HG03097 (cell line): Measurements from ENCODE around the gene NPIPB2.
A peak's percentile ranks its signal among the peaks of the same experiment; 100 is the strongest.
"Not testable (repeated sequence)": the region's sequence is repeated elsewhere in the genome, so short reads cannot be mapped to it uniquely, and the experiment has no call there.

Experiments
- ATAC-seq: cut with Tn5 transposase; IDR thresholded peaks from one replicate; pipeline ENCODE4 v1.9.1; 2021; ENCODE audit not compliant: unreplicated experiment, low FRiP score

The NPIPB2 gene

DNA sequence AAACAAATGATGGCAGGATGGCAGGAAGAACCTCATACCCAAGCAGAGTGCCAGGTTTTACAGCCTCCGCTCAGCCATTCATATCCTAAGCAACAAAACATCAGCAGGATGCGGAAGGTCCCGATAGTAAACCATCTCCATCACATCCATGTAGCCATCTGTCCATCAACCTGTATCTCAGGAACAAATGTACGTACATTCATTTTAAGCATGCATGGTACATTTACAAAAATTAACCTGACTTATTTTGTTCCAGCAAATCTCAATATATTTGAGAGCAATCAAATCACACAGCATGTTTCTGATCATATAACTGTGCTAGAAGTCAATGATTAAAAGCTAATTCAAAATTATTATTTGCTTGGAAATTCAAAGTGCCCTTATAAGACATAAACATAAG, at the start of gene NPIPB2:
TSS of gene NPIPB2 (minus strand) at position 101 of the 400 bp plus-strand sequence. CDS start at position 101, 0 bp downstream.
- not testable (repeated sequence) for ATAC-seq

DNA sequence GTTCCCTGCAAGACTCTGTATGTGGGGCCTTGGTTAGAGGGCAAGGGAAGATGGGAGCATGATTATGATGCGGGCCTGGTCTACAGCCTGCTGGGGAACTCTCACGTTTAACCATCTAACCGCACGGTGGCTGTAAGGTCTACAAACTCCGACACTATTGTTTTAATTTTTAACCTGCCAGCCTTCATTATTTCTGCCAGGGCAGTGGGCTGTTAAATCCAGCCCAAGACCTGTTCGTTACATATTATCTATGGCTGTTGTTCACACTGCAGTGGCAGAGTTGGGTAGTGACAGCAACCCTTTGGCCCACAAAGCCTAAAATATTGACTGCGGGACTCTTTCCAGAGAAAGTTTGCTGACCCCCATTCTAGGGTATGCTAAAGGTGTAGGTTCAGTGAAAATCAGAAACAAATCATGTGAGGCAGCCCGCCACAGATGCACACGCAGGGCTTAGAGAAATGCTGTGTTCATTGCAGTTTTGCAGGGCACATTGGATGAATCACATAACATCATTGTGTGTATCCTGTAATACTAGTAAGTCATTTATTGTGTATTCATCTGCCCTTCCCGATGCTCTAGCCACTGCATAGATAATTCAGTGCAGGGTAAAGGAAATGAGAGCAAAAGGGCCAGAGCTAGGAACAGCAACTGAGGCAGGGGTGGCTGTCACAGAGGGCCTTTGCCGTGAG, 49.0 kb upstream of the NPIPB2 start:
- ATAC-seq, result peak; percentile 66

GRCh38 chr16:11988258-11988978, 46.6 kb upstream of the NPIPB2 start:
- ATAC-seq, result no peak

- ATAC-seq, result no peak
Observed at GRCh38 chr16:11986521-11987057, 44.7 kb upstream of the NPIPB2 start.

DNA sequence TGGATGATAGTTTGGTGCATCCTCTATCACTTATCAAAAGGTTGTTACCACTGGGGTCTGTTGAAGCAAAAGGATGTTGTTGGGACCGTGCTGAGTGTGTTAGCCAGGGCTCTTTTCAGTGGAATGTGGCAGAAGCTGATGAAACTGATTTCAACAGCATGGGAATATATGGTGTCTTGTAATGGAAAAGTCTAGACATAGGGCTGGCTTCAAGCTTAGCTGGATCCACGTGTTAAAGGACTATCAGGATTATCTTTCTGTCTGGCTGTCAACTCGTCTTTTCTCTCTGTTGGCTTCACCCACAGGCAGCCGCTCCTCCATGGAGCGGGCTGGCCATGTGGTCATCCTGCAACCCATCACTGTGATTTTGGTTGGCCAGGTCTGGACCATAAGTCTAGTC, 43.4 kb upstream of the NPIPB2 start:
- no peak for ATAC-seq

DNA sequence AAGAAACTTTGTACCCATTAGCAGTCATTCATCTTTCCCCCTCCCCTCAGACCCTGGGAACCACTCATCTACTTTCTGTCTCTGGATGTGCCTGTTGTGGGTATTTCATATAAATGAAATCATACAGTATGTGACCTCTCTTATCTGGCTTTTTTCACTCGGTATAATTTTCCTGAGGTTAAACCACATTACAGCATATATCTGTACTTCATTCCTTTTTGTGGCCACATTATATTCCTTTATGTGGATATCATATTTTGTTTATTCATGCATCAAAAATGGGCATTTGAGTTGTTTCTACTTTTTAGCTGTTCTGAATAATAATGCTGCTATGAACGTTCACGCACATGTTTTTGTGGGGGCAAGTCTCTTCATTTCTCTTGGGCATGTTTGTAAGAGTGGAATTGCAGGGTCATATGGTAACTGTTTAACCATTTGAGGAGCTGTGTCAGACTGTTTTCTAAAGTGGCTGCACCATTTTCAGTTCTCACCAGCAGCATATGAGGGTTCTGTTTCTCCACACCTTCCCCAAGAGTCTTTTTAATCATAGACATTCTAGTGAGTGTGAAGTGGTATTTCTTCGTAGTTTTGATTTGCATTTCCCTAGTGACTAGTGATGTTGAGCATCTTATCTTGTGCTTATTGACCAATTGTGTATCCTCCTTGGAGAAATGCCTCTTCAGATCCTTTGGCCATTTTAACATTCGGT, 38.4 kb upstream of the NPIPB2 start:
- no peak for ATAC-seq

- ATAC-seq, result no peak
Observed at GRCh38 chr16:11979013-11979672, 37.3 kb upstream of the NPIPB2 start.

DNA sequence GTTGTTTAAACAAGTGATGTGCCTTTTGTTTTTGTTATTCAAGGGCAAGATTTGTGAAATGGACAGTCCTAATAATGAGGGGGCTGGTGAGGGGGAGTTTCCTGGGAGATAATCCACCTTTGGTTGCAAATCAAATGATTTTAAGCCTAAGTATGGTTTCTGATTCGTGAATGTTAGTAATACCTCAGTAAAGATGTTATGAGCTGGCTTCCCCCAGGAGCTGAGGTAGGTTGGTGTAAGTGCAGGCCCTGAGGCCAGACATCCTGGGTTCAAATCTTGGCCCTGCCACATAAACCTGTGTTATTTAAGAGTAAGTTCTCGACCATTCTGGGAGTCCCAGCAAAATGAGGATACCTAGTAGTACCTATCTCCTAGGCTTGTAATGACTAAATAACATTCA, 36.2 kb upstream of the NPIPB2 start:
- ATAC-seq, result no peak

DNA sequence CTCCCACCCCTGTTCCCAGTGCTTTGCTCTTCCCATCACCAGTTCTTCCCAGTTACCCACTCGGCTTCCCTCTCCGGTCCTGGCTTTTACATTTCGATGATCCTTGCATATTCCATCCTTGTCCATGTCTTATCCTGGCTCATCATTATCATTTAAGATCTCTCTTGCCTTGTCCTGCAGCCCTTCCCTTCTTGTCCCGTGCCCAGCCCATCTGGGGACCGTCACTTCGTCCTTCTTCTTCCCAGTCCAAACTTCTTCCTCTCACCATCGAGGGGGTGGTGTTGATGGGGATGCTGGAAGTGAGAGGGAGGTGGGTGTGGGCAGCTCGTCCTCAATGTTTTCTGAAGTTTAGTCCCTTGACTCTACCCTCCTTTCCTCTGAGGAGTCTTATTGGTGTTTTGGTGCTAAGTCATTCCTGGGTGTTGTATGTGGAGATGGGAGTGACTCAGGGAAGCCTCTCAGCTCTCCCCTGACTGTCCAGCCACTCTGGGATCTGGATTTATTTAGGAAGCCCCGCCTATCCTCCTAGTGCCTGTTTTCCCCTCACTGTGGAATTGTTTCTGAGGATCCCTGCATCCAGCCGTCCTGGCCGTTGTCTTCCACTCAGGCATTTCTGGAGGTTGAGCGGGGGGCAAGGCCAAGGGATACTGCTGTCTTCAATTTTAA, 35.7 kb upstream of the NPIPB2 start:
- no peak for ATAC-seq

DNA sequence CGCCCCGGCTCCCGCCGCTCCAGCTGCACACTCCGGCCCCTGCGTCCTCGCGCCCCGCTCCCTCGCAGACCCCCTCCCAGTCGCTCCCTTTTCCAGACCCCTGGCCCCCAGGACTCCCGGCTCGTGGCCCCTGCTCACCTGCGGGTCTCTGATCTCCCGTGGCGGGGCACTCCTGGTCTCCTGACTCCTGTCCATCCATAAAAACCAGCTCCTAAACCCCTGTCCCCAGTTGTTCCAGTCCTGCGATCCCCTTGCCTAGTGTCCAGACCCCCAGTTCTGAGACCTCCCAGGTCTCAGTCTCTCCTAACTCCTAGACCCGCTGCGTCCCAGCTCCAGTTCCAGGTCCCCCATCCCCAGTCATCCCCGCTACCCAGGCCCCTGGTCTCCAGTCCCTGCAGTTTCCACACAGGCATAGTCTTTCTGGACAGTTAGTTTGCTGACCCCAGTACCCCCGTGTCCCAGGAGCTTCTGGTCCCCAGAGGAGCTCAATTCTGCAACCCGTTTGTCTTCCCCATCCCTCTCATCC, 35.1 kb upstream of the NPIPB2 start:
- ATAC-seq, result no peak

DNA sequence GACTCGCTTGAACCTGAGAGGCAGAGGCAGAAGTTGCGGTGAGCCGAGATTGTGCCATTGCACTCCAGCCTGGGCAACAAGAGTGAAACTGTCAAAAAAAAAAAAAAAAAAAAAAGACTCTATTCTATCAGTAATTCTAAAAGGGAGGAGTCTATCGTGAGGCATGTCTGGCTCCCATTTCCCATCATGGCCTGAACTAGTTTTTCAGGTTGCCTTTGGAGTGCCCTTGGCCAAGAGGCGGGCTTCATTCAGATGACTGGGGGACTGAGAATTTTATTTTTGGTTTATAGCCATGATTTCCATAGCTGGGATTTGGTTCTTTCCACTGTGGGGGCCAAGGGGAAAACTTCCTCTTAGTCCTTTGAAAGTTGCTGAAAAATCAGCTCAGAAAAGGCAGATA, 31.2 kb upstream of the NPIPB2 start:
- ATAC-seq, result no peak

- ATAC-seq, result no peak
Observed at GRCh38 chr16:11972128-11972527, 30.3 kb upstream of the NPIPB2 start.

DNA sequence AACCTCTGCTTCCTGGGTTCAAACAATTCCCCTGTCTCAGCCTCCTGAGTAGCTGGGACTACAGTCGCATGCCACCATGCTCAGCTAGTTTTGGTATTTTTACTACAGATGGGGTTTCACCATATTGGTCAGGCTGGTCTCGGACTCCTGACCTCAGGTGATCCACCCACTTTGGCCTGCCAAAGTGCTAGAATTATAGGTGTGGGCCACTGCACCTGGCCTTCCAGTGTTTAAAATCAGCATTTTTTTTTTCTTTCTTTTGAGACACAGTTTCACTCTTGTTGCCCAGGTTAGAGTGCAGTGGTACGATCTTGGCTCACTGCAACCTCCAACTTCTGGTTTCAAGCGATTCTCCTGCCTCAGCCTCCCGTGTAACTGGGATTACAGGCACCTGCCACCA, 28.4 kb upstream of the NPIPB2 start:
- ATAC-seq, result not testable (repeated sequence)

GRCh38 chr16:11968577-11968976, 26.7 kb upstream of the NPIPB2 start:
- ATAC-seq, result no peak

GRCh38 chr16:11967195-11967911, 25.5 kb upstream of the NPIPB2 start:
- ATAC-seq, result no peak

DNA sequence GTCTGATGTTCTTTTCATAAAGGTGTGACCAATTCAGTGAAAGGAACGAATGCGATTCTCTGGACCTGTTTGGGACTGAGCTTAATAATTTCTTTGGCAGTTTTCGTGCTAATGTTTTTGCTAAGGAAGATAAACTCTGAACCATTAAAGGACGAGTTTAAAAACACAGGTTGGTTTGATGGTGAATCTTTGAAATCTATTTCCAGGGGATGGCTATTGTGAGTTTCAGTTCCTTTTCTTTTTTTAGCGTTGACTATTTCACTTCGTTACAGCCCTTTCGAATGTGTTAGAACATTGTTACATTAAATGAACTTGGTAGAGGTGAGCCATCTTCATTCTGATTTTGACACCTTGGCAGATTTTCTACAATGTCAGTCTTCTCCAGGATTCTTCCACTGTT, 24.3 kb upstream of the NPIPB2 start:
- peak; percentile 31 for ATAC-seq

DNA sequence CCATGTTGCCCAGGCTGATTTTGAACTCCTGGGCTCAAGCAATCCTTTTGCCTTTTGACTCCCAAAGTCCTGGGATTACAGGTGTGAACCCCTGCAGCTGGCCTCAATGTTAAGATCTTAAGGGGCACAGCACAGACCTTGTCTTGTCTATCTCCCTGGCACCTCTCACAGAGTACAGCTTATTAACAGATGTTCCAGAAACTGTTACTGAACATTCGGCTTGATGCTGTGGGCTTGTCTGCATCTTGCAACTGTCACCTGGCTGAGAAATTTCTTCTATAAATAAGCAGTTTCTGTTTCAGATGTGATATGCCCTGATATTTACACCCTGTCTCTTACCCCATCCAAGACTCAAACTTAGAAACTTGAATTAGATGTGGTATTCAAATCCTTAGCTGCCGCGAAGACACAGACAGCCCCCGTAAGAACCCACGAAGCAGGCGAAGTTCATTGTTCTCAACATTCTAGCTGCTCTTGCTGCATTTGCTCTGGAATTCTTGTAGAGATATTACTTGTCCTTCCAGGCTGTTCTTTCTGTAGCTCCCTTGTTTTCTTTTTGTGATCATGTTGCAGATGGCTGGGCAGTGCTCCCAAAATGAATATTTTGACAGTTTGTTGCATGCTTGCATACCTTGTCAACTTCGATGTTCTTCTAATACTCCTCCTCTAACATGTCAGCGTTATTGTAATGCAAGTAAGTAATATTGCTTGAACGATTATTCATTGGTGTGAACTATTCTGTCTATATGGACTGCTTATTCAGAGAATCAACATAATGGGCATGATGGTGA, 23.1 kb upstream of the NPIPB2 start, which contains the start of gene TNFRSF17:
TSS of gene TNFRSF17 (plus strand) at position 450 of the 791 bp plus-strand sequence. CDS start at position 565, 115 bp downstream.
- ATAC-seq, result peak; percentile 84

DNA sequence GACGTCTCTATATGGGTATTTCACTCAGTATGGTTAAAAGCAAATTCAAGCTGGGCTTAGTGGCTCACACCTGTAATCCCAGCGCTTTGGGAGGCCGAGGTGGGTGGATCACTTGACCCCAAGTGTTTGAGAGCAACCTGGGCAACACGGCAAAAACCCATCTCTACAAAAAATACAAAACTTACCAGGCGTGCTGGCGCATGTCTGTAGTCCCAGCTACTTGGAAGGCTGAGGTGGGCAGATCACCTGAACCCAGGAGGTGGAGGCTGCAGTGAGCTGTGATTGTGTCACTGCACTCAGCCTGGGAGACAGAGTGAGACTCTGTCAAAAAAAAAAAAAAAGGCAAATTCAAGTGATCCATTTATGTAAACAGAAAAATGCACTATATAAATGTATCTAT, 21.9 kb upstream of the NPIPB2 start:
- ATAC-seq, result no peak
